Psoas muscle (tissue), 8 donors: Measurements from ENCODE around the gene PPP1R9B. TPM values are rescaled to one million over a fixed set of nuclear protein-coding genes. Genes with fewer than 3 reads are reported as not detected.
A peak's percentile ranks its signal among the peaks of the same experiment; 100 is the strongest.

Source experiments
- ATAC-seq, 4 donors: fragments of 200-7000 bp; cut with Tn5 transposase; one replicate each; pipeline ENCODE4 v1.9.1; 2020; ENCODE audit warnings: moderate library complexity in 3 of 4, mild to moderate bottlenecking in 2 of 4
- DNase-seq, 2 donors: peaks; one replicate each; pipeline ENCODE4 v3.0.0-alpha.2; 2020
- H3K27ac ChIP-seq: fragments of 200-600 bp; one replicate; pipeline ENCODE4 v1.8.0; 2022
- H3K27me3 ChIP-seq, 3 donors: fragments of 200-600 bp in 1 of 3; one replicate each; pipeline versions ENCODE4 v1.6.1 to v1.8.0; 2013 to 2022; ENCODE audit warnings: low read length in 2 of 3, mild to moderate bottlenecking in 2 of 3, moderate library complexity in 1 of 3; ENCODE audit not compliant: insufficient read depth in 3 of 3
- H3K36me3 ChIP-seq, 2 donors: fragments of 200-600 bp in 1 of 2; one replicate each; pipeline versions ENCODE4 v1.6.1 to v1.8.0; 2013 to 2022; ENCODE audit warnings: low read depth in 1 of 2, mild to moderate bottlenecking in 1 of 2, moderate library complexity in 1 of 2; ENCODE audit not compliant: insufficient read depth in 1 of 2
- H3K4me1 ChIP-seq: fragments of 200-600 bp; one replicate; pipeline ENCODE4 v1.8.0; 2022
- H3K4me3 ChIP-seq: fragments of 200-600 bp; one replicate; pipeline ENCODE4 v1.8.0; 2022; ENCODE audit warnings: mild to moderate bottlenecking
- H3K9me3 ChIP-seq: fragments of 200-600 bp; one replicate; pipeline ENCODE4 v1.8.0; 2022
- whole genome bisulfite sequencing, 3 donors: extraction: QIAGEN DNeasy Blood & Tissue Kit; methylation state at CpG; one replicate each; pipeline versions ENCODE4 v1.1.6 to v1.1.7; 2013; 5-methylcytosine and 5-hydroxymethylcytosine counted together
- intact Hi-C, 2 donors: fragments of 100-400 bp; cut with DNase I; formaldehyde crosslinking; loops; one replicate each; pipeline versions ENCODE4 v1.11.0 to v1.14.2; 2022
- polyA plus RNA-seq, 3 donors: library from polyadenylated mRNA; stranded (reverse); fragments of 200-250 nt; gene quantifications; one replicate each; pipeline ENCODE4 v1.2.3, GENCODE V29; 2013
- total RNA-seq, 4 donors: library from RNA; stranded (reverse); fragmentation: NEBNext Ultra II Directional in 2 of 4; extraction: Animal tissue kit (Norgen Biotek cat#: 25700) in 2 of 4; gene quantifications; one replicate each; pipeline versions ENCODE4 v1.2.1 to v1.2.4, GENCODE V29; 2021 to 2023
- TF ChIP-seq, protein P1 (sequence below): fragments of 200-600 bp; IDR thresholded peaks from one replicate; pipeline ENCODE4 v1.8.0; 2022; ENCODE audit warnings: antibody characterized with exemption
- donor health status: healthy with polysubstance abuse.
- donor health status: DM: no; HTN: no; CAD: no; lungs with moderate emphysema.
- donor health status: Bipolar disorder and iron deficiency.
- donor health status: healthy.
- donor health status: DM: yes; HTN: yes; CAD: no.
- donor health status: DM: no; HTN: no; CAD: no.
- donor health status: DM: no; HTN: no; CAD: no.
- donor health status: DM: yes; HTN: yes; CAD: no.

Gene PPP1R9B
- total and polyA plus RNA-seq, 7 donors = 7.0 to 26.5 (median 15.1) TPM

DNA sequence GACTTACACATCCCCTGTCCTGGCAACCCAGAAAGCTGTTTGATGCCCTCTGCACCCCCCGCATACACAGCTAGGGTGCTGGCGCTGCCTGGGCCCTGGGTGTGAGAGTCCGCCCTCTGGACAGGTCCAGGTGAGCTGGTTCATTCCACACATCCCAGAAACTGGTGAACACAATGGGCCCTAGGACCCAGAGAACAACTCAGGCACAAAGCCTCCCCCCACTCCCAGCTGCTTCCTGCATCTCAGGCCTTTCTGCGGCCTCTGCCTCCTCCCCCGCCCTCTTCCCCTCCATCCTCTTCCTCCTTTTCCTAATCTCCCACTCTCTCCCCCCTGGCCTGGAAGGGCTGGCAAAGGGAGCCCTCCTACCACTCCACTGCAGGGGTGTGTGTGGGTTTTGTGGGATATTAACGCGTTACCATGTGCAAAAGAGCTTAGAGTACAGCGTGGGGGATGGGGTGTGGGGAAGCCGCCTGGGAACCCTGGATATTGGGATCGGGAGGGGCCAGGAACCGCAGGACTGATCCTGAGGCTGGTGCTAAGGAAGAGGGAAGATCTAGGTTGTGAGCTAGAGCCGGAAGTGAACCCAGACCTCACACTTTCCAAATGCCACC, 1.6 kb upstream of the PPP1R9B start:
- Histone ChIP-seq H3K27me3 (no peaks in the 10 kb centered on the region), H3K27ac (peak overlapping the region; percentile 83), H3K4me3 (peak overlapping the region; percentile 84), H3K36me3 (no peaks in the 10 kb centered on the region), H3K9me3 (no peaks in the 10 kb centered on the region), H3K4me1 (peaks cover 60% of the 10 kb centered on the region)
- WGBS, 3 donors = 12 to 31% (median 13%) methylated on average over 11 to 12 of the region's 12 CpGs
- peak; percentile 82 to 86 for DNase-seq
- TF ChIP-seq, protein P1, sequence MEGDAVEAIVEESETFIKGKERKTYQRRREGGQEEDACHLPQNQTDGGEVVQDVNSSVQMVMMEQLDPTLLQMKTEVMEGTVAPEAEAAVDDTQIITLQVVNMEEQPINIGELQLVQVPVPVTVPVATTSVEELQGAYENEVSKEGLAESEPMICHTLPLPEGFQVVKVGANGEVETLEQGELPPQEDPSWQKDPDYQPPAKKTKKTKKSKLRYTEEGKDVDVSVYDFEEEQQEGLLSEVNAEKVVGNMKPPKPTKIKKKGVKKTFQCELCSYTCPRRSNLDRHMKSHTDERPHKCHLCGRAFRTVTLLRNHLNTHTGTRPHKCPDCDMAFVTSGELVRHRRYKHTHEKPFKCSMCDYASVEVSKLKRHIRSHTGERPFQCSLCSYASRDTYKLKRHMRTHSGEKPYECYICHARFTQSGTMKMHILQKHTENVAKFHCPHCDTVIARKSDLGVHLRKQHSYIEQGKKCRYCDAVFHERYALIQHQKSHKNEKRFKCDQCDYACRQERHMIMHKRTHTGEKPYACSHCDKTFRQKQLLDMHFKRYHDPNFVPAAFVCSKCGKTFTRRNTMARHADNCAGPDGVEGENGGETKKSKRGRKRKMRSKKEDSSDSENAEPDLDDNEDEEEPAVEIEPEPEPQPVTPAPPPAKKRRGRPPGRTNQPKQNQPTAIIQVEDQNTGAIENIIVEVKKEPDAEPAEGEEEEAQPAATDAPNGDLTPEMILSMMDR = no peak
- ATAC-seq = peak; percentile 53 to 73 (median 66)
- intact Hi-C loops = loop anchor here in 1 of 2 donors (1.0 to 2.0 kb wide), 2 partner anchors 9 to 57 kb away; partner anchors contain the start of gene PDK2

DNA sequence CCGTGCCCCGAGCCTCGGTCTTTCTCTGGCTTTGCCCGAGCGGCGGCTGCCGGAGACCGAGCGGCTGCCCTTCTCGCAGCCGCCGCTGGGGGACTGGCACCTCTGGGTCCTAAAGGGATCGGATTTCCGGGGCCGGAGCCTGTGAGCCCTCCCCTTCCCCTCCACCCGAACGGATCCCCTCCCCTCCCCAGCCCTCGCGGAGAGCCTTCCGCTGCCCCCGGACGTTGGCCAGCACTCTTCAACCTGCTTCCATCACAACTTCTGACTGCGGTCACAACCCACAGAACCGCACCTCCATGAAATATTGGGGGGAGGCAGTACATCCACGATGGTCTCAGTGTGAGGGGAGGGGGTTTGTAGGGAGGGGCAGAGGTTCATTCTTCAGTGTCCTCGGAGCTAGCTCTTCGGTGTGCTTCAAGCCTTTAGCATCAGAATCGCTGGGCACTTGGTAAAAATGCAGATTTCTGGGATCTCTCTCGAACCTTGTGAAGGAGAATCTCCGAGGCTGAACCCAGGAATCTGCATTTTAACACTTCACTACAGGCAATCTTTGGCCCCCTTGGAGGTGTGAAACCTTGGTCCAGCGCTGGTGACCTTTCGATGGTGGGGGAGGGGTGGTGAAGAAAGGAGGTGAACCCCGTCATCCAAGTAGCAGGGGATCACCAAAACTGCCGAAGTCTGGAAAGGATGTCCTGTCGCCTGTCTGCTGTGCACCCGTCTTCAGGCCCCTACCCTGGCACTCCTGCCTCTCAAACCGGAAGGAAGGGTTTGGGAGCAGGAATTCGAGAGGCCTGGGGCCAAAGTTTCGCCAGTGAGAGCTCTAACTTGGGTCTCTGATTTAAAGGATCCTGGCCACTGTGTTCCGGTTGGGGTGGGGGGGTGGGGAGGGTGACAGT, 812 bp upstream of the PPP1R9B start:
- peaks cover 68% of the 10 kb centered on the region for H3K4me1 ChIP-seq
- ATAC-seq (peak; percentile 74 to 82 (median 77)), DNase-seq (peak; percentile 92 to 95)
- H3K27me3 ChIP-seq = no peaks in the 10 kb centered on the region
- H3K27ac ChIP-seq = peak overlapping the region; percentile 83
- no peaks in the 10 kb centered on the region for H3K36me3 ChIP-seq
- intact Hi-C loops = no loop called here
- H3K9me3 ChIP-seq = no peaks in the 10 kb centered on the region
- TF ChIP-seq, protein P1 = peak; percentile 68
- WGBS, 3 donors = 1% methylated on average over 31 to 40 of the region's 40 CpGs
- H3K4me3 ChIP-seq = peak overlapping the region; percentile 84

DNA sequence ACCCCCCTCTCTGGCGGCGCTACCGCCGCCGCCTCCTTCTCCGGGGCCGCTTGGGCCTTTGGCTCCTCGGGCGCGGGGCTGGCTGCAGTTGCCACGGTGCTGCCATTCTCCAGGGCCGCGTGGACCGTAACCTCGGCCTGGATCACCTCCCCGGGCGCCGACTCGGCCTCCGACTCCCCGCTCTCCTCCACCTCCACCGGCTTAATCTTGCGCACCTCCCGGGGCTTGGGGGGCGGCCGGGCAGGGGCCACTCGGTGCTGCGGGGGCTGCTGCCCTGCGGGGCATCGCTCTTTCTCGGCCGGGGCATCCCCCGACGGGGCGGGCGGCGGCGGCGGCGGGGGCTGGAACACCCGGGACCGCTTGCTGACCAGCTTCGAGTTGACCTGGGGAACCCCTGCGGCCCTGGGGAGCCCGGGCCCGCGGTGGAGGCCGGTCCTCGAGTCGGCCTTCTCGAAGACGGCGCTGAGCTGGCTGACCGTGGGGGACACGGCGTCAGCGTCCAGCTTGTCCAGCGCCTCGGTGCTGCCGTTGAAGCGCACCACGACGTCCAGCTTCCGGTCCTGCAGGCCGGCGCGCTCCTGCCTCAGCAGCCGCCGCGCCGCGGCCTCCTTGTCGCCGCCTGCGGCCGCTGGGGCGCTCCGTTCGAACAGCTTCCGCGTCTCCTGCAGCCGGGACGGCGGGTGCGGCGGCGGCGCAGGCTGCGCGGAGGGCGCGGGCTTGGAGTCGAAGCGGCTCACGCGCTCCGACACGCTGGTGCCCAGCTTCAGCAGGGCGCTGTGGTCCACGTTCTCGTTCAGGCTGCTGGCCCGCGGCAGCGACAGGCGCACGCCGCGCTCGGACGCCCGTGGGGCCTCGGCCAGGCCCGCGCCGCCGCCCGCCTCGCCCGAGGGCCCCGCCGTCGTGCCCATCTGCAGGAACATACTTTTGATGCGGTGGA, 792 bp downstream of the PPP1R9B start:
- Histone ChIP-seq H3K9me3 (no peaks in the 10 kb centered on the region), H3K27me3 (no peaks in the 10 kb centered on the region), H3K4me1 (peaks cover 69% of the 10 kb centered on the region), H3K4me3 (peak overlapping the region; percentile 84), H3K36me3 (peaks cover 0 to 7% of the 10 kb centered on the region in 2 donors), H3K27ac (peak overlapping the region; percentile 83)
- TF ChIP-seq, protein P1 = peak; percentile 6
- WGBS, 3 donors = 1 to 2% (median 1%) methylated on average over 86 to 123 of the region's 123 CpGs
- intact Hi-C loops = loop anchor here in 1 of 2 donors (5.0 kb wide), 1 partner anchor 37 kb away; no protein-coding TSS in a partner anchor
- peak in 3 of 4 donors; percentile 18 to 27 (median 24) for ATAC-seq
- DNase-seq = peak; percentile 68 to 83

DNA sequence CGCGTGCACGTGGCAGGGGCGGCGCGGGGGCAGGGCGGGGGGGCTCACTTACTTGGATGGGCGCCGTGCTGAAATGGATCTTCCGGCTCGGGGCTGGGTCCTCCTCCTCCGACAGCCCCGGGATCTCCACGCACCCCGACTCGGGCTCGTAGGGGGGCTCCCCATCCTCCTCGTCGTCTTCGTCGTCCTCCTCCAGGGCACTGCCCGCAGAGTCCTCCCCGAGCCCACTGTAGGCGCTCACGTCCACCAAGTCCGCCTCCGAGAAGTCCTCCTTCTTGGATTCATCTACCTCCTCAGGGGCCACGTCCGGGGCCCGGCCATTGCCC, 1.4 kb downstream of the PPP1R9B start:
- Histone ChIP-seq H3K4me1 (peaks cover 62% of the 10 kb centered on the region), H3K27me3 (no peaks in the 10 kb centered on the region), H3K36me3 (peaks cover 2 to 14% of the 10 kb centered on the region in 2 donors), H3K9me3 (no peaks in the 10 kb centered on the region), H3K27ac (peak overlapping the region; percentile 83), H3K4me3 (peak overlapping the region; percentile 84)
- TF ChIP-seq, protein P1 = no peak
- intact Hi-C loops = loop anchor here in 1 of 2 donors (5.0 kb wide), 1 partner anchor 37 kb away; no protein-coding TSS in a partner anchor
- peak in 1 of 4 donors; percentile 6 for ATAC-seq
- WGBS, 3 donors = 0% methylated on average over 7 to 30 of the region's 30 CpGs
- DNase-seq = peak in 1 of 2 donors; percentile 69
